NB4 (cell line): ENCODE measurements around the gene PSG6.
"Not testable (repeated sequence)": the region's sequence is repeated elsewhere in the genome, so short reads cannot be mapped to it uniquely, and the experiment has no call there.

ENCODE experiments used
- CTCF ChIP-seq: IDR thresholded peaks from one replicate; pipeline ENCODE4 v1.5.1; 2012; ENCODE audit warnings: low read depth, low read length
- POLR2A ChIP-seq: IDR thresholded peaks from 2 replicates; pipeline ENCODE4 v1.6.1; 2011; ENCODE audit warnings: mild to moderate bottlenecking; ENCODE audit not compliant: insufficient read length; ENCODE audit errors: extremely low read depth

- TF ChIP-seq POLR2A, CTCF: not testable (repeated sequence)
These were observed 14.9 kb upstream of the PSG6 start for GRCh38 chr19:42932485-42933101.
